GM20000 (cell line): ENCODE results near the gene MVP.

Experiments used
- DNase-seq: peaks from one replicate; pipeline ENCODE4 v3.0.0; 2012; ENCODE audit warnings: low spot score
- TF ChIP-seq, protein P1 (sequence below): IDR thresholded peaks from 2 replicates; pipeline ENCODE4 v1.5.1; 2012; ENCODE audit warnings: mild to moderate bottlenecking, control low read depth; ENCODE audit errors: extremely low read depth, missing control alignments

Gene MVP

DNA sequence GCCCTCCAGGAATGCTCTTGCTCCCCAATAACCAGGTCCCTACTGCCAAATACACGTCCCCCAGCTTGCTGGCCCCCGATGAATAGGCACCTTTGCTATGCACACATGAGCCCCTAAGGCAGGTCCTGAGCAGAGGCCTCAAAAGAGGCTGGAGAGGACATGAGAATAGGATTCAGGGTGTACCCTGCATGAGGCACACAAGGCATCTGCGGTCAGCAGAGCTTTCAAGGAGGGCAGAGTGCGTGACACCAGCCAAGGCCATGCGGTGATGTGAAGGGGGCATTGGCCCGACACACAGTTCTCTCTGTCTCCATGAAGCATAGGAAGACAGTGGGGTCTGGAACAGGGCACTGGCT lies 72.2 kb downstream of the MVP start:
- DNase-seq = no peak
- TF ChIP-seq, protein P1, sequence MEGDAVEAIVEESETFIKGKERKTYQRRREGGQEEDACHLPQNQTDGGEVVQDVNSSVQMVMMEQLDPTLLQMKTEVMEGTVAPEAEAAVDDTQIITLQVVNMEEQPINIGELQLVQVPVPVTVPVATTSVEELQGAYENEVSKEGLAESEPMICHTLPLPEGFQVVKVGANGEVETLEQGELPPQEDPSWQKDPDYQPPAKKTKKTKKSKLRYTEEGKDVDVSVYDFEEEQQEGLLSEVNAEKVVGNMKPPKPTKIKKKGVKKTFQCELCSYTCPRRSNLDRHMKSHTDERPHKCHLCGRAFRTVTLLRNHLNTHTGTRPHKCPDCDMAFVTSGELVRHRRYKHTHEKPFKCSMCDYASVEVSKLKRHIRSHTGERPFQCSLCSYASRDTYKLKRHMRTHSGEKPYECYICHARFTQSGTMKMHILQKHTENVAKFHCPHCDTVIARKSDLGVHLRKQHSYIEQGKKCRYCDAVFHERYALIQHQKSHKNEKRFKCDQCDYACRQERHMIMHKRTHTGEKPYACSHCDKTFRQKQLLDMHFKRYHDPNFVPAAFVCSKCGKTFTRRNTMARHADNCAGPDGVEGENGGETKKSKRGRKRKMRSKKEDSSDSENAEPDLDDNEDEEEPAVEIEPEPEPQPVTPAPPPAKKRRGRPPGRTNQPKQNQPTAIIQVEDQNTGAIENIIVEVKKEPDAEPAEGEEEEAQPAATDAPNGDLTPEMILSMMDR = no peak

DNA sequence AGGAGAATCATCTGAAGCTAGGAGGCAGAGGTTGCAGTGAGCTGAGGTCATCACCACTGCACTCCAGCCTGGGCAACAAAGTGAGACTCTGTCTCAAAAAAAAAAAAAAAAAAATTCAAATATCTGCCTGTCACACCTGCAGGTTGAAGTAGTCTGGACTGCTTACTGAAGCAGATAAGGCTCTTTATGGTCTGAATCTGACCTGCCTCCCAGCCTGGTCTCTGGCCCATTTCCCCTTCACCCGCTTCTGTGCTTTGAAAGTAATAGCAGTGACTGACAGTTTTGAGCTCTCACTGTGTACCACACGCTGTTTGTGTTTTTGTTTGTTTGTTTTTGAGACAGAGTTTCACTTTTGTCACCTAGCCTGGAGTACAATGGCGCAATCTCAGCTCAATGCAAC lies 73.3 kb downstream of the MVP start:
- no peak for DNase-seq
- TF ChIP-seq, protein P1 = no peak

DNA sequence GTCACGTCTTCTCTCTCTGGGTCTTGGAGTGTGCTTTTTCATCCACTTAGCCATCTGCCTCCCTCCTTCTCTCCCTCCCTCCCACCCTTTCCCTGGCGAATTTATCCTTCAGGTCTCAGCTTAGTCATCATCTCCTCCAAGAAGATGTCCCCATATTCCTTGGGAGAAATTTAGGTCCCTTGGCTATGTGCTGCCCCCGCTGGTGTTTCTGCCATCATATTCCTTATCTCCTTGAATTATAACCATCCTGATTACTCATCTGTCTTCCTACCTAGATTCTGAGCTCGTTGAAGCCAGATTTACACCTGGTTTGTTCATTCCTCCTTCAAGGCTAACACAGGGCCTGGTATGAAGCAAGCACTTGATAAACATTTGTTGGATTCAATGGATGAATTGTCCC lies 74.1 kb downstream of the MVP start:
- TF ChIP-seq, protein P1 = no peak
- no peak for DNase-seq

DNA sequence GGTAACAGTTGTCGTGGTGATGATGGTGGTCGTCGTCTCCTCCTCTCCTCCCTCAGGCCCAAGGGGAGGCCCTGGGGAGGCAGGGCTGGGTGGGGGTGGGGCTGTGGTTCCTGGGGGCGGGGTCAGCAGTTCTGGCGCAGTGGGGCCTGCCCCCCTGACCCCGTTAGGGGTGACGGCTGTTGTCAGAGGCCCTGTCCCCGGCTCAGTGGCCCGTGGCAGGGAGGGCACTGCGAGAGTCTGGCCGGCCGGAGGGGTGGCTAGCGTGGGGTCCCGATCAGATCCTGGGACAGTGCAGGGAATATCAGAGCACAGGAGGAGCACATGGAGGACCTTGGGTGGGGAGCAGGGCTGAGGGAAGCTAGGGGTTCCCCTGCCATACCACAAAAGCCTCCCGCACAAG lies 76.6 kb downstream of the MVP start:
- TF ChIP-seq, protein P1 = no peak
- no peak for DNase-seq

DNA sequence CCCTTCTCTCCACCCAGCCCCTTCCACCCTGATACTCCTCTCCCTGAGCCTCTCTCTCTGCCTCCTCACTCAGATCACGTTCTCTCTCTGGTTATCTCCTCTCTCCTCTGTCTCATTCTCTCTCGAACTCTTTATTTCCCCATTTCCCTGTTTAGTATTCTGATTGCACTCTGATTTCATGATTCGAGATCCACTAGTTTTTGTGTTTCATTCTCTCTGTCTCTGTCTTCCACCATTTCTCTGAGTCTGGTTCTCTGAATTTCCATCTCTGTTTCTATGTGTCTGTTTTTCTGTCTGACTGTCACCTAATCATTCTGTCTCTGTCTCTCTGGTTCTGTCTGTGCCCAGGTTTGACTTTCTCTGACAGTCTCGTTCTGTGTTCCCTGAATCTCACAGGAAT lies 77.1 kb downstream of the MVP start:
- no peak for DNase-seq
- TF ChIP-seq, protein P1 = no peak
